GM21737 (cell line): ENCODE results near the gene USP16.
"Not testable (repeated sequence)": the region's sequence is repeated elsewhere in the genome, so short reads cannot be mapped to it uniquely, and the experiment has no call there.

Source experiments
- ATAC-seq: cut with Tn5 transposase; IDR thresholded peaks from one replicate; pipeline ENCODE4 v1.9.1; 2021; ENCODE audit warnings: mild to moderate bottlenecking, moderate library complexity; ENCODE audit not compliant: unreplicated experiment

Gene USP16

DNA sequence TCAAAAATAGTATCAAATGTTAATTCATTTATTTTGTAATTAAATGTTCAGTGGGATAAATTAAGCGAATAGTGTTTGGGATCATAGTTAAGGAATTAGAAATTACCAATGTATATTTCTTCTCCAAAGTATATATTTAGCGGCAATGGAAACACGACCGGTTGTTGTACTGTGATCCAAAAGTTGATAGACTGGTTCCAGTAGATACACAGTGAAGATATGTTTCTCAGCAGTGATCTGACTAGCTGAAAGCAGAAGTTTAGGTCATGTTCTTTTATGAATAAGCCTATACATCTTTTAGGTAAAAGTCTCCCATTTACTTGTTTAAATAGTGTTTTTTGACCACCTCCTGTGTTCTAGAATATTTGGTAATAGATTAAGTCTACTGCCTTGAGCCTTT, 8.8 kb downstream of the USP16 start:
- no peak for ATAC-seq

DNA sequence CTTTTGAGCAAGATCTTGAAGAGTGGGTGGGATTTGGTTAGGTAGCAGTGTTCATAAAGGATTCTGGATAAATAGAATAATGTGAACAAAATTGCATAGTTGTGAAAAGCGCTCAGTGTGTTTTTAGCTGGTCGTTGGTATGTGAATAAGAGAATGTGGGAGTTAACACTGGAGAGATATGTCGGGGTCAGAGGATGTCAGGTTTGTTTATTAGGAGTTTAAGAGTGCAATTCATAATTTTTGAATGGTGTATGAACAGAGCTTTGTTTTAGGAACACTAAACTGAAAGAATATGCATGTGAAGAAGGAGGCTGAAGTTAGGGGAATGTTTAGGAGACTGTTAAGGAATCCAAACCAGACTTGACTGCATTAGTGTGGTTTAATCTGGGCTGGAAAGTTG, 9.4 kb downstream of the USP16 start:
- ATAC-seq = no peak

DNA sequence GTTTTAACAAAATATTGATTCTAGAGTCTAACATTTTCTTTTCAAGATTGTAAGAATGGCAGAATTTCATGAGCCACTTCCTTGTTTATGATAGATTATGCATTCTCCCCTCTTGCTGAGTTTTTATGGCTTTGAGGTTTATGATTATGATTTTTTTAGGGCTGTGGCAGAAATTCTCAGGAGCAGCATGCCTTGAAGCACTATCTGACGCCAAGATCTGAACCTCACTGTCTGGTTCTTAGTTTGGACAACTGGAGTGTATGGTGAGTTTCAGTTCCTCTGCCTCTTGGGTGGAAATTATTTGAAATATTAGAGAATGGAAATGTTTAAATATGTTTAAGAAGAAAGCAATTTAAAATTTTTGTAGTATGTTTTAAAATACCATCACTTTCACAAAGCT, 10.2 kb downstream of the USP16 start:
- ATAC-seq = no peak

DNA sequence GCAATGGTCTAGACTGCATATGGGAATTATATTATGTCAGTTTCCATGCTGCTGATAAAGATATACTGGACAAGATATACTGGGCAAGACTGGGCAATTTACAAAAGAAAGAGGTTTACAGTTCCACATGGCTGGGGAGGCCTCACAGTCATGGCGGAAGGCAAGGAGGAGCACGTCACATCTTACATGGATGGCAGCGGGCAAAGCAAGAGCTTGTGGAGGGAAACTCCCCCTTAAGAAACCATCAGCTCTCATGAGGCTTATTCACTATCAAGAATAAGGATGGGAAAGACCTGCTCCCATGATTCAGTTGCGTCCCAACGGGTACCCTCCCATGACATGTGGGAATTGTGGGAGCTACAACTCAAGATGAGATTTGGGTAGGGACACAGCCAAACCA, 27.8 kb downstream of the USP16 start:
- ATAC-seq = no peak

DNA sequence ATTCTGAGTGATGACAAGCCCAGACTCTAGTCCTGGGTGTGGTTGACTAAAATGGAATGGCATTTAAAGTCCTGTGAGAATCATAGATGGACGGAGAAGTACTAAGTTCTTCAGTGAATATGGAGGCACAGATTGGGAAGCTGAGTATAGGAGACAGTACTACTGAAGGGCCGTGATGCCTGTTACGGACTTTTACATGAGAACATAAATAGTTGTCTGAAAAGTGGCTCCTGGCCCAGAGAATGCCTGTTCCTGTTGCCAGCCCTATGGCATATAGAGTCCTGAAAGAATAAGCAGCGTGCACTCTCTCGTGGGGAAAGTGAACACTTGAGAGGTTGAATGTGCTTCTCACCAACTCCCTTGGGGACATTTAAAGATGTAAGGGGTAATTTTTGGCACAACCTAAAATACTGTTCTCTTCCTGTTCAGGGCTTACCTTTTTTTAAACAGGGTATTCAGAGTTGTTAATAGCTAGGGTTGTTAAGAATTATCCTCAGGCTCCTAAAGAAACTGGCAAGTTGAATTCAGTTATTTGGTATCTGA, 28.6 kb downstream of the USP16 start:
- ATAC-seq = no peak

DNA sequence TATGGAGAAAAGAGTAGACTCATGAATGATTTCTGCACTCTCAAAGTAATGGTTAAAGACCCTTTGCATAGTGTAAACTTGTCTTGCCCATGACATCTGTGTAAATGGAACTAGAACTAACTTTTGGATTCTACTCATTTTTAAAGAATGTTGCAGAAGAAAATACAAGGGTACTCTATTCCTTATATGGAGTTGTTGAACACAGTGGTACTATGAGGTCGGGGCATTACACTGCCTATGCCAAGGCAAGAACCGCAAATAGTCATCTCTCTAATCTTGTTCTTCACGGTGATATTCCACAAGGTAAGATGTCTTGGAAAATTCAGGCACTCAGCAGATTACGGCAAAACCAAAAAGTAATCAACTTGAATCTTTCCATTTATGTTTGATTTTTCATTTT, 29.2 kb downstream of the USP16 start:
- no peak for ATAC-seq

DNA sequence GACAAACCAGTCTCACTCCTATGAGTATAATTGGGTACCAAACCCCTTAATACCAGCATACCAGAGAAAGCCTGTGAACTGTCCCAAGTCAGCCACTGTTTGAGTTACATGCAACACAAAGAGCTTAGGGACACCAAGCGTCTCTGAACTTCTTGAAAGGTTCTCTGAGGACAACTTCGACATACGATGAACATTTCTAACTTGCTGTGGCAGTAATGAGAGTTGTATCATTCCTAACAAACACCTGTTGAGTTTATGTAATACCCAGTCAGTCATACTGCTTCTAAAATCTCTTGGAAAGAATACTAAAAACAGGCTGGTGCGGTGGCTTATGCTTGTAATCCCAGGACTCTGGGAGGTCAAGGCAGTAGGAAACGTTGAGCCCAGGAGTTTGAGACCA, 30.6 kb downstream of the USP16 start:
- no peak for ATAC-seq

DNA sequence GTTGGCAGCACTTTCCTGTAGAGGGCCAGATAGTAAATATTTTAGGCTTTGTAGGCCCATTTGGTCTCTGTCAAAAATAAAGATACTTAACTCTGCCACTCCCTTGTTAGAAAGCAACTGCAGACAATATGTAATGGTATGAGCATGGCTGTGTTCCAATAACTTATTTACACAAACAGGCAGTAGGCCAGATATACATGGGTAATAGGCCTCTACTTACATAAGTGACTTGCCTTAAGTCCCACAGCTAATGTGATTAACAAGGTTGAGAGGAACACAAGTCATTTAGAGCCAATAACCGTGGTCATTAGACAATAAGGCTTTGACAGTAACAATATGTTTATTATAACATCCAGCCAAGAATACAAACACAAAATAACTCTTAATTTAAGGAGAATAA, 31.5 kb downstream of the USP16 start:
- no peak for ATAC-seq

DNA sequence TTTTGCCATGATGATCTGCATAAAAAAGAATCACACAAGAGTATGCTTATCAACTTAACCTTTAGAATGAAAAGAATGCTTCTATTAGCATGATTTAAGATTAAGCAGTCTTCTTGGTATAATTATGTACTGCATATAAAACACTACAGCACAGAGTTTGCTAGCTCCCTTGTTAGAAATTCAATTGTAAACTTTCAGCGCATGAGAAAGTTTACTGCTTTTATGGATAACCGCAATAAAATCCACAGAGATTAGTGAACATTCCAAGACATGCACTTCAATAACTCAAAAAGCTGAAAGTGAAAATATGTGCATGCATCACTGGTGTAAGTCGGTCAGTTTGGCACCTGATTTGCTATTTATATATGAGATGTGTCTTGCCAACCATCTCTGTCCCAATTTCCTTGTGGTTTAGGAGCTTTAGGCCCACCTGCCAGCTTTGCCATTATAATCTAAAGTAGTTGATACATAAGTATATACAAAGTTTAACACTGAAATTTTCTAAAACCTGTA, 32.1 kb downstream of the USP16 start:
- no peak for ATAC-seq

DNA sequence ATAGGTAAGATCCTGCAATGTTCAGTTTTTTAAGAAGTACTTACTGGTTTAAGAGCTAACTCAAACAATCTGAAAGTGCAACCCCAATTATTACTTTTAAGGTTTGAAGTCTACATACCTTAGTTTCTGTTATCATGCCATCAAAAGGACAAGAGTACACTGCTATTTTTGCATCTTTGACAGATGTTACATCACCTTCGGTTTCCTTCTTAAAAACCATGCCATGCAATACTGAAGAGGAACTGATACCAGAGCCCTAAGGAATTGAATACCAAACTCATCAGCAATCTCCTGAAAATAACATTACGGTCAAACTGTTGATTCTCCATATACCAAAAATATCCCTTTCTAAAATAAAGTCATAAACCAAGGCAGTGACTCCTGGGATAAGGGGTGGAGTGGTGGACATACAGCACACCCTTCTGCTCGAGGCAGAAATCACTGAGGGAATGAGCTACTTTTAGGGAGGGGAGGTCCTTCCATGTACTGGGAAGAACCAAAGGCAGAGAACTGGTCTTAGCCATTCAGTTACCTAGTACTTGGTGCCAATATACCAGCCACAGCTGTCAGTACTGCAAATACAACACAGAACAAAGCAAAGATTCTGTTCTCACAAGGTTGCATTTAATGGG, 40.5 kb downstream of the USP16 start:
- peak; percentile 91 for ATAC-seq

DNA sequence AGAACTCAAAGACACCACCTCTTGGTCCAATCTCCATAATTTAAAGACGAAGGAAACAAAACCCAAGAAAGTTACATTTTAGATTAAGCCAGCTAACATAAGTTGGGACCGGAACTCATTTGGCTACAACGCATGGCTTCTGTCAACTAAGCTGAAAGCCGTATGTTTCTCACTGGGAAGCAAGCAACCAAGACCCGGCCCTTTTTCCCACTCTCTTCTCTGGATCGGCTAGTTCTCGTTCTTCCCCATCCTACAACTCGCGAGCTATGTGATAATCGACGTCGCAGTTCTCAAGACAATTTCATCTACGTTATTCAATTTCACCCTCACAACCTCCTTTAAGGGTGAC, 48.4 kb downstream of the USP16 start:
- no peak for ATAC-seq

DNA sequence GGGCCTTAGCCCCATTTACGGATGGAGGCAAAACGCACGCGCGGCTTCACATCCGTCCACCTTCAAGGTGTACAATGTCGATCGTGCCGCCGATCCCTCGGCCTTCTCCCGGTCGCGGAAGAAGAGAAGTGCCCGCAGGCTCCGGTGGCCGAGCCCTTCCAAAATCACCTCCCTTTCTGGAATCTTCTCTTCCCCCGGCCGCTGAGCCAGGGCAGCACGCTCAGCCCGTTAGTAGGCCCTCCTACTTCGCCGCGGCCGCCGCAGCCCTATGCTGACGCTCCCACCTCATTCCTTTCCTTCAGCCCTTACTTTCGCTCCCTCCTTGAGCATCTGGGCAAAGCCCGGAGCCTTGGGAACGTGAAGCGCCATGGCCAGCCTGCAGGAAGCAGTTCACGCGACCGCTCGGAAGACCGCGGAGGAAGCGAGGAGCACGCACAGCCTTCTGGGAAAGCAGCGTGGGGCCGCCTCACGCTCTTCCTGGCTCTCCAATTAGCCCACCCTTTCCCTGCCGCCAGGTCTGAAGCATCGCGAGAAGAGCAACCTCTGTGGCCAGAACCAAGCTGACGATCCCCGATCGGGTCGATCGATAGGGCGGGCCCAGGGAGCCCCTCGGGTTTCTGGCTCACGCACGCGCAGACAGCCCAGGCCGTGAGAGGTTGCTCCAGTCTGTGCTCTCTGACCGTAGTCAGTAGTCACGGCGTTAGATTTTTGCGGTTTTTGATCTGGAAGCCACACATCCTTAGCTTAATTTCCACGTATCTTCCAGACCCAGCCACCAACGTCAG, 48.9 kb downstream of the USP16 start, which contains the start of gene CCT8:
Gene CCT8, minus strand, starts transcription at position 427 of the 785 bp plus-strand sequence. Its CDS starts 58 bp downstream, at position 369.
- peak; percentile 93 for ATAC-seq

DNA sequence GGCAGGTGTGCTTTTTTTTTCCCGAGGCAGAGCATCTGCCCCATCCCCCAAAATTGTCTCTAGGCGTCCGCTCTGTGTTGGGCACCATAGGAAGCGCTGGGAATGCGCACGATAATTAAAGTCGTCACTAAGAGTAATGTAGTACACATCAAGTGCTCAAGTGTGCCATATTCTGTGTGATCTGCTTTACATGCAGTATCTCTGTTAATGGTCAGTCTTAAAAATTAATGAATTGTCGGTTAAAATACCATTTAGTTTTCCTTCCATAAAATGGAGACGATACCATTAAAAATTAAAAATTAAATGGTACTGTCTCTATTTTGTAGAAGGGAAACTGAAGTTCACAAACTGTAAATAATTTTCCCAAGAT, 49.5 kb downstream of the USP16 start:
- peak; percentile 26 for ATAC-seq

DNA sequence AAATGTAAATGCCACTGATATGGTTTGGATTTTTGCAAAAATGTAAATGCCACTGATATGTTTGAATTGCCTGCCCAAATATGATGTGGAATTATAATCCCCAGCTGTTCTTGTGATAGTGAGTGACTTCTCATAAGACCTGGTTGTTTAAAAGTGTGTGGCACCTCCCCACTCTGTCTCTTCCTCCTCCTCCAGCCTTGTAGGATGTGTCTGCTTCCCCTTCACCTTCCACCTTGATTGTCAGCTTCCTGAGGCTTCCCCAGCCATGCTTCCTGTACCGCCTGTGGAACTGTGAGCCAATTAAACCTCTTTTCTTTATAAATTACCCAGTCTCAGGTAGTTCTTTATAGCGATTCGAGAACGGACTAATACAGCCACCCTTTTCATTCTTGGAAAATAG, 50.3 kb downstream of the USP16 start:
- ATAC-seq = no peak

DNA sequence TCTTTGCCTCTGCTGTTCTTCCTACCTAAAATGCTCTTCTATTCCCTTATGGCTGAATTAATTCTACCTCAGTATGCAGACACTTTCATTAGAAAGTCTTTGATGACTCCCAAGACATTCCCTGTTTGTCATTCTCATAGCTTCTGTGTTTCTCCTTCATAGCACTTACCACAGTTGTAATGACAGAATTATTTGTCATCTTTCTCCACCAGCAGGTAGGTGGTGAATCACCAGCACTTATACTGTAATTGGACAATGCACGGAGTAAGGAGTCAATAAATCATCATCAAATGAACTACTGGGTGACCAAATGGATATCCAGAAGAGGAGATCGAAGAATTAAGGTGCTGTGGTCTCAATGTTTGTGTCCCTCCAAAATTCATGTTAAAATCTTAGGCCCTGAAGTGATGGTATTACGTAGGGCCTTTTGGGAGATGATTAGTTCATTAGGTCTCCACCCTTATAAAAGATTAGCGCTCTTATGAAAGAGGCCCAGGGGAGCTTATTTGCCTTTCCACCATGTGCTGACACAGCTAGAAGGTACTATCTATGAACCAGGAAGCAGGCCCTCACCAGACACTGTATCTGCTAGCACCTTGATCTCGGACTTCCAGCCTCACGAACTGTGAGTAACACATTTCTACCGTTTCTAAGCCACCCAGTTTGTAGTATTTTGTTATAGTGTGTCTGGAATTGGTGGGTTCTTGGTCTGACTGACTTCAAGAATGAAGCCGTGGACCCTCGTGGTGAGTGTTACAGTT, 51.4 kb downstream of the USP16 start:
- no peak for ATAC-seq

DNA sequence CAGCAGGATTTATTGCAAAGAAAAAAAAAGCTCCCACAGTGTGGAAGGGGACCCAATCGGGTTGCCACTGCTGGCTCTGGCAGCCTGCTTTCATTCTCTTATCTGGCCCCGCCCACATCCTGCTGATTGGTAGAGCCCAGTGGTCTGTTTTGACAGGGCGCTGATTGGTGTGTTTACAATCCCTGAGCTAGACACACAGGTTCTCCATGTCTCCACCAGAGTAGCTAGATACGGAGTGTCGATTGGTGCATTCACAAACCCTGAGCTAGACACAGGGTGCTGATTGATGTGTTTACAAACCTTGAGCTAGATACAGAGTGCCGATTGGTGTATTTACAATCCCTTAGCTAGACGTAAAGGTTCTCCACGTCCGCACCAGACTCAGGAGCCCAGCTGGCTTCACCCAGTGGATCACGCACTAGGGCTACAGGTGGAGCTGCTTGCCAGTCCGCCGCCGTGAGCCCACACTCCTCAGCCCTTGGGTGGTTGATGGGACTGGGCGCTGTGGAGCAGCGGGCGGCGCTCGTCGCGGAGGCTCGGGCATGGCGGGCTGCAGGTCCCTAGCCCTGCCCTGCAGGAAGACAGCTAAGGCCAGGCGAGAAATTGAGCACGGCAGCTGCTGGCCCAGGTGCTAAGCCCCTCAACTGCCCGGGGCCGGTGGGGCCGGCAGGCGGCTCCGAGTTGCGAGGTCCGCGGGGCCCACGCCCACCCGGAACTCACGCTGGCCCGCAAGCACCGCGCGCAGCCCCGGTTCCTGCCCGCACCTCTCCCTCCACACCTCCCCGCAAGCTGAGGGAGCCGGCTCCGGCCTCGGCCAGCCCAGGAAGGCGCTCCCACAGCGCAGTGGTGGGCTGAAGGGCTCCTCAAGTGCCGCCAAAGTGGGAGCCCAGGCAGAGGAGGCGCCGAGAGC, 52.5 kb downstream of the USP16 start:
- ATAC-seq = not testable (repeated sequence)

DNA sequence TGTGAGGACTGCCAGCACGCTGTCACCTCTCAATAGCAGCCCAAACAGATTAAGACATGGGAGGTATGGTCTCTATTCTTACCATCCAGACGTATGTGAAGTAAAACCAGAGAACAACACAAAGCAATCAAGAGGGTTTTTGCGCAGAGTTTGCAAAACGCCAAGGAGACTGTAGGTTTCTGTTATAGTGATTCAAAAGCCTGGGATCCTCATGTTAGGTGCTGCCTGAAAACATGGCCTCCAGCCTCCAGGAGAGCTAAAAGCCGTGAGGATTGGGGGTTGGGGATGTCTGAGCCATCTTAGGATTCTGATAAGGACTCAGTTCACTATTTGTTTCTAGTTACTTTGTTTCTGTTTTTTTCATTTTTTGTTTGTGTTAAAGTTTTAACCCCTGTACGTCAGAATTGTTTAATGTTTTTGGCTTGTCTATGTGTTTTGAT, 53.2 kb downstream of the USP16 start:
- no peak for ATAC-seq

DNA sequence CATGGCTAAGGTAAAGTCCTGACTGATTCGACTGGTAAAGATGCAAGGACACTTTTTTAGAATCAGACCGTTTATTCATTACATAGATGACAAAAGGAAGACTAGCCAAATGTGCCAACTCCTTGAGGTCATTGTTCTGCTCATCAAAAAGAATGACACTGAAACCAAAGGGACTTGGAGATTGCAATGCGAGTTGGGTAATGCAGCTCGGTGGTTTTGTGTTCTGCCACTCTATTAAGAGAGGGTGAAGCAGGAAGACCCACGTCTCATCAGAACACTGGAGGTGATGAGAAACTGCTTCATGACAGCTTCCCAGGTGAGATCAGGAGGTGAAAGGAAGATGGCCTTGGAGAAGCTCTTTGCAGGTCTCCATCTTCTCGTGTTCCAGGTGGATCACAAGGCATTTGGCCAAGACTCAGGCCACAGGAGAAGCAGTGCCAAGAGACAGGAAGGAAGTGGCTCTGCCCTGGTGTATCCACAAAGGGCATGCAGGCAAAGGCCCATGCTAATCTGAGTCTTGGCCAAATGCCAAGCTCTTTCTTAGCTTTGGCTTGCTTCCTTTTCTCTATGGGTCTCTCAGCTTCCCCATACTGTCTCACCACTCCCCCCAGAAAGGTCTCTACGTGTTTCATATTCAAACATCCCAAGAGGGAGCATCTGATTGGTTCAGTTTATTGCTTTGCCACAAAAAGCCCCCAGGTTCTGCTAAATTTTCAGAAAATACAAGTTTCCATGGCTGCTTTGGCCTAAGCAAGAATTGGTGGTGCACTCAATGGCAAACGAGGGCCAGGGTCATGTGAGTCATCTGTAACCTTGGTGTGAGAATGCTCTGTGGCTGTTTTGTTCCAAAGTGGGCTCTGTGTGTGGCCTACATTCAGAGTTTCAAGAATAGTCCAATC, 54.6 kb downstream of the USP16 start:
- ATAC-seq = peak; percentile 47

DNA sequence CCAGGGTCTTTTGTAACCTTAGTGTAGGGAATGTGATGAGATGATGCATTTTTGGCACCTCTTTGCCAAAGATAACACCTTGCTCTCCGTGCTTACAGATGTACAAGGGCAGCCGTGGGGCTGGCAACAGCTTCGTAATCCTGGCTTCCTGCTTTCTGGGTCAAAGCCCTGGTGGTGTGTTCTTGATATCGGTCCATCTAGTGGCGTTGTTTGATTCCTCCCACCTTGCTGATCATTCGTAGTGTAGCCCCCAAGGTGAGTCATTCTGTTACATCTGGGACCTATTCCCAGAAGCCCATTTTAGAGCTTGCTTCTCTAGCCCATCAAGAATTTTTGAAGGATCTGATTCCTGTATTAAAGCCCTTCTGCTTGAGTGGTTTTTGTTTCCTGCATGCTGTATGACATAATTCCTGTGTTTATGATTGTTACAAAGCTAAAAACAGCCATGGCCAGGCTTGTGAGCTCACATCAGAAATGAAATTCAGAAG, 56.0 kb downstream of the USP16 start:
- no peak for ATAC-seq
